C4-2B (cell line): ENCODE data around the gene NRAP.

Experiments used
- ZFX ChIP-seq: fragments of 450-650 bp; IDR thresholded peaks from 2 replicates; pipeline ENCODE4 v1.6.1; 2017
- TF ChIP-seq, protein P1 (sequence below): fragments of 450-650 bp; conservative IDR thresholded peaks from 2 replicates; pipeline ENCODE4 v1.5.1; 2017; ENCODE audit warnings: mild to moderate bottlenecking

DNA sequence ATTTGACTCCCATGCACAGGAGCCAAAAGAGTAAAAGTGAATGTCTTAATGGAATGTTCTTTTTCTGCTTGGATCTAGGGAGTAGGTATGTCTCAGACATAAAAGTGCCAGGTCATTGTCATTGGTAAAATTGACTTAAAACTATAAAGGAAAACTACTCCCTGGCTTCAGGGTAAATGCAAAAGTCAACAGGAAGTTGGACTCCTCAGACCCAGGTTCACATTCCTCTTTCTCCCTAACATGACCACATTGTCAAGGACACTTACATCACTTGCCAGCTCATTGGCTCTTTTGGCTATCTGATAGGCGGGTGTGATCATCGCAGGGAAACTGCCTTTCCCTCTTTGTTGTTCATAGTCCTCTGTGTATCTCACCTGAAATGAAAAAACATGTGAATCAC lies 13.7 kb downstream of the NRAP start:
- TF ChIP-seq, protein P1, sequence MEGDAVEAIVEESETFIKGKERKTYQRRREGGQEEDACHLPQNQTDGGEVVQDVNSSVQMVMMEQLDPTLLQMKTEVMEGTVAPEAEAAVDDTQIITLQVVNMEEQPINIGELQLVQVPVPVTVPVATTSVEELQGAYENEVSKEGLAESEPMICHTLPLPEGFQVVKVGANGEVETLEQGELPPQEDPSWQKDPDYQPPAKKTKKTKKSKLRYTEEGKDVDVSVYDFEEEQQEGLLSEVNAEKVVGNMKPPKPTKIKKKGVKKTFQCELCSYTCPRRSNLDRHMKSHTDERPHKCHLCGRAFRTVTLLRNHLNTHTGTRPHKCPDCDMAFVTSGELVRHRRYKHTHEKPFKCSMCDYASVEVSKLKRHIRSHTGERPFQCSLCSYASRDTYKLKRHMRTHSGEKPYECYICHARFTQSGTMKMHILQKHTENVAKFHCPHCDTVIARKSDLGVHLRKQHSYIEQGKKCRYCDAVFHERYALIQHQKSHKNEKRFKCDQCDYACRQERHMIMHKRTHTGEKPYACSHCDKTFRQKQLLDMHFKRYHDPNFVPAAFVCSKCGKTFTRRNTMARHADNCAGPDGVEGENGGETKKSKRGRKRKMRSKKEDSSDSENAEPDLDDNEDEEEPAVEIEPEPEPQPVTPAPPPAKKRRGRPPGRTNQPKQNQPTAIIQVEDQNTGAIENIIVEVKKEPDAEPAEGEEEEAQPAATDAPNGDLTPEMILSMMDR: no peak
- no peak for TF ChIP-seq ZFX
